Muscle of arm (tissue), 12 donors: ENCODE data around the gene RBMS1. TPM values are rescaled to one million over a fixed set of nuclear protein-coding genes. Genes with fewer than 3 reads are reported as not detected.
"Not testable (repeated sequence)": the region's sequence is repeated elsewhere in the genome, so short reads cannot be mapped to it uniquely, and the experiment has no call there.

Experiments used
- DNase-seq: peaks from one replicate; pipeline ENCODE4 v3.0.0-alpha.2; 2013
- polyA plus RNA-seq, 12 donors: library from polyadenylated mRNA; unstranded; fragments of 120-200 nt; gene quantifications; one replicate each; pipeline ENCODE4 v1.2.1, GENCODE V29; 2013; ENCODE audit not compliant: insufficient read length in 12 of 12

The RBMS1 gene
- polyA plus RNA-seq, 12 donors, result 54.1 to 280 (median 76.3) TPM

GRCh38 chr2:160507046-160507407 lies 13.4 kb upstream of the RBMS1 start:
- no peak for DNase-seq

- no peak for DNase-seq
Measured at GRCh38 chr2:160506371-160507045, 12.9 kb upstream of the RBMS1 start.

GRCh38 chr2:160505256-160505655 lies 11.6 kb upstream of the RBMS1 start:
- DNase-seq, result no peak

GRCh38 chr2:160502478-160502877 lies 8.9 kb upstream of the RBMS1 start:
- no peak for DNase-seq

- no peak for DNase-seq
Measured at GRCh38 chr2:160501370-160501769, 7.8 kb upstream of the RBMS1 start.

GRCh38 chr2:160499865-160500264 lies 6.3 kb upstream of the RBMS1 start:
- no peak for DNase-seq

GRCh38 chr2:160498137-160498536 lies 4.5 kb upstream of the RBMS1 start:
- DNase-seq, result no peak

GRCh38 chr2:160494201-160494644 lies 616 bp upstream of the RBMS1 start:
- DNase-seq, result peak; percentile 39

- peak; percentile 80 for DNase-seq
Measured at GRCh38 chr2:160492401-160493226, 993 bp downstream of the RBMS1 start.

- peak; percentile 49 for DNase-seq
Measured at GRCh38 chr2:160491911-160492371, 1.7 kb downstream of the RBMS1 start.

GRCh38 chr2:160490733-160491685 lies 2.6 kb downstream of the RBMS1 start:
- no peak for DNase-seq

GRCh38 chr2:160489111-160489510 lies 4.5 kb downstream of the RBMS1 start:
- DNase-seq, result no peak

GRCh38 chr2:160488289-160488688 lies 5.3 kb downstream of the RBMS1 start:
- DNase-seq, result not testable (repeated sequence)

GRCh38 chr2:160486341-160486740 lies 7.3 kb downstream of the RBMS1 start:
- DNase-seq, result no peak

- no peak for DNase-seq
Measured at GRCh38 chr2:160484859-160485520, 8.6 kb downstream of the RBMS1 start.

- DNase-seq, result no peak
Measured at GRCh38 chr2:160482673-160483072, 10.9 kb downstream of the RBMS1 start.

GRCh38 chr2:160479269-160479668 lies 14.3 kb downstream of the RBMS1 start:
- no peak for DNase-seq

- DNase-seq, result no peak
Measured at GRCh38 chr2:160478660-160479059, 14.9 kb downstream of the RBMS1 start.

- DNase-seq, result no peak
Measured at GRCh38 chr2:160477032-160477431, 16.6 kb downstream of the RBMS1 start.

- no peak for DNase-seq
Measured at GRCh38 chr2:160474891-160475787, 18.5 kb downstream of the RBMS1 start.
